B cell (primary cell): ENCODE data around the gene ALG9. TPM values are rescaled to one million over a fixed set of nuclear protein-coding genes. Genes with fewer than 3 reads are reported as not detected.

Experiments used
- ATAC-seq: fragments of 200-7000 bp; cut with Tn5 transposase; one replicate; pipeline ENCODE4 v1.10.0; 2021; ENCODE audit warnings: low read depth, mild to moderate bottlenecking, moderate number of reproducible peaks, moderate library complexity
- CTCF ChIA-PET: fragments of 350-600 bp; sonication (Branson Sonifier 250); formaldehyde crosslinking; loops from one replicate; lab custom pipeline; 2021; ENCODE audit warnings: antibody characterized with exemption, inconsistent platforms; lab: Charles Lee
- POLR2A ChIA-PET: fragments of 350-600 bp; sonication (Branson Sonifier 250); formaldehyde crosslinking; loops from one replicate; lab custom pipeline; 2021; ENCODE audit warnings: antibody characterized with exemption; lab: Charles Lee
- DNase-seq: peaks from one replicate; pipeline ENCODE4 v3.0.0; 2013
- H2AFZ ChIP-seq: 2 replicates; pipeline ENCODE4 v1.6.1; 2012; ENCODE audit warnings: mild to moderate bottlenecking, low read depth, low read length; ENCODE audit not compliant: insufficient read depth, poor library complexity, severe bottlenecking
- H3K27ac ChIP-seq, 2 donors: 1 replicate in 1 of 2; 2 replicates in 1 of 2; pipeline ENCODE4 v1.5.1; 2012 to 2013; ENCODE audit warnings: low read length in 2 of 2, mild to moderate bottlenecking in 2 of 2, moderate library complexity in 1 of 2
- H3K27me3 ChIP-seq, 4 experiments: fragments of 200-600 bp in 1 of 4; sonication (generic) in 1 of 4; replicated peaks in 1 of 4; 1 replicate in 2 of 4; 2 replicates in 2 of 4; pipeline versions ENCODE4 v1.6.1 to v1.7.0; 2013 to 2016; ENCODE audit warnings: low read length in 3 of 4, mild to moderate bottlenecking in 2 of 4, mixed read lengths in 1 of 4, moderate library complexity in 1 of 4; ENCODE audit not compliant: insufficient read depth in 4 of 4, control insufficient read depth in 3 of 4; ENCODE audit errors: control extremely low read depth in 1 of 4
- H3K36me3 ChIP-seq, 2 experiments: replicated peaks in 1 of 2; 1 replicate in 1 of 2; 2 replicates in 1 of 2; pipeline versions ENCODE4 v1.6.1 to v1.7.1; 2013; ENCODE audit warnings: low read length in 1 of 2; ENCODE audit not compliant: insufficient read depth in 2 of 2, control insufficient read depth in 1 of 2; ENCODE audit errors: control extremely low read depth in 1 of 2, extremely low read depth in 1 of 2
- H3K4me1 ChIP-seq, 2 donors: fragments of 200-600 bp in 1 of 2; sonication (generic) in 1 of 2; 1 replicate in 1 of 2; 2 replicates in 1 of 2; pipeline versions ENCODE4 v1.5.1 to v1.6.1; 2013 to 2017; ENCODE audit warnings: low read length in 2 of 2; ENCODE audit not compliant: control insufficient read depth in 2 of 2, insufficient read depth in 2 of 2
- H3K4me2 ChIP-seq: replicated peaks from 2 replicates; pipeline ENCODE3; 2012; ENCODE audit warnings: mild to moderate bottlenecking, low read depth, low read length; ENCODE audit not compliant: poor library complexity, severe bottlenecking
- H3K4me3 ChIP-seq, 5 experiments: fragments of 200-600 bp in 1 of 5; sonication (generic) in 1 of 5; 1 replicate in 3 of 5; 2 replicates in 2 of 5; pipeline versions ENCODE4 v1.5.1 to v1.7.0; 2011 to 2016; ENCODE audit warnings: low read length in 4 of 5, mild to moderate bottlenecking in 4 of 5, low read depth in 2 of 5, control low read depth in 1 of 5, moderate library complexity in 1 of 5; ENCODE audit not compliant: insufficient read depth in 1 of 5; ENCODE audit errors: control extremely low read depth in 1 of 5, extremely low read depth in 1 of 5
- H3K79me2 ChIP-seq: fragments of 200-600 bp; sonication (generic); one replicate; pipeline ENCODE4 v1.6.0; 2016; ENCODE audit warnings: low read length; ENCODE audit not compliant: control insufficient read depth, insufficient read depth
- H3K9ac ChIP-seq: fragments of 200-600 bp; sonication (generic); 2 replicates; pipeline ENCODE4 v1.6.1; 2017; ENCODE audit warnings: mild to moderate bottlenecking, low read length, moderate library complexity
- H3K9me3 ChIP-seq, 3 donors: one replicate each; pipeline versions ENCODE4 v1.6.1 to v1.7.1; 2013; ENCODE audit warnings: low read length in 2 of 3; ENCODE audit not compliant: control insufficient read depth in 2 of 3, insufficient read depth in 1 of 3; ENCODE audit errors: control extremely low read depth in 1 of 3
- H4K20me1 ChIP-seq: 2 replicates; pipeline ENCODE4 v1.6.0; 2012; ENCODE audit warnings: mild to moderate bottlenecking, low read length; ENCODE audit not compliant: insufficient read depth, control insufficient read depth, poor library complexity, severe bottlenecking
- H3K27ac Mint-ChIP-seq: one replicate; pipeline ENCODE4 v1.8.0; 2021; ENCODE audit warnings: mixed read lengths
- H3K27me3 Mint-ChIP-seq: one replicate; pipeline ENCODE4 v1.8.0; 2021; ENCODE audit warnings: mixed read lengths
- H3K4me1 Mint-ChIP-seq: one replicate; pipeline ENCODE4 v1.8.0; 2021; ENCODE audit warnings: mixed read lengths
- H3K4me3 Mint-ChIP-seq: one replicate; pipeline ENCODE4 v1.8.0; 2021; ENCODE audit warnings: mixed read lengths
- H3K9me3 Mint-ChIP-seq: one replicate; pipeline ENCODE4 v1.8.0; 2022; ENCODE audit warnings: mixed read lengths; ENCODE audit not compliant: insufficient read depth
- EZH2 ChIP-seq: IDR thresholded peaks from 2 replicates; pipeline ENCODE4 v1.6.1; 2012; ENCODE audit warnings: borderline replicate concordance, low read depth, mild to moderate bottlenecking, moderate library complexity, low read length; ENCODE audit not compliant: insufficient read depth, poor library complexity, severe bottlenecking
- WGBS: methylation state at CpG from one replicate; pipeline ENCODE4 v1.1.5; 2013; ENCODE audit warnings: missing lambda C conversion rate; ENCODE audit not compliant: insufficient coverage; 5-methylcytosine and 5-hydroxymethylcytosine counted together
- intact Hi-C: fragments of 100-400 bp; cut with micrococcal nuclease; formaldehyde crosslinking; loops from one replicate; pipeline ENCODE4 v1.10.0; 2022
- polyA plus RNA-seq: library from polyadenylated mRNA; depleted of rRNA; stranded (reverse); fragments of >200 nt; gene quantifications from 2 replicates; pipeline ENCODE4 v1.2.3, GENCODE V29; 2012
- total RNA-seq, 2 donors: library from RNA; stranded (reverse); fragments of 120-200 nt in 1 of 2; gene quantifications; 1 replicate in 1 of 2; 2 replicates in 1 of 2; pipeline versions ENCODE4 v1.2.3 to v1.2.4, GENCODE V29; 2013 to 2022
- TF ChIP-seq, protein P1 (sequence below): fragments of 200-600 bp; IDR thresholded peaks from one replicate; pipeline ENCODE4 v1.8.0; 2022; ENCODE audit warnings: antibody characterized with exemption, mild to moderate bottlenecking

ALG9 gene
- total and polyA plus RNA-seq, 2 donors (not counting 1 experiment from before 2014, with no cell fraction given): 21.2 to 29.9 TPM

DNA sequence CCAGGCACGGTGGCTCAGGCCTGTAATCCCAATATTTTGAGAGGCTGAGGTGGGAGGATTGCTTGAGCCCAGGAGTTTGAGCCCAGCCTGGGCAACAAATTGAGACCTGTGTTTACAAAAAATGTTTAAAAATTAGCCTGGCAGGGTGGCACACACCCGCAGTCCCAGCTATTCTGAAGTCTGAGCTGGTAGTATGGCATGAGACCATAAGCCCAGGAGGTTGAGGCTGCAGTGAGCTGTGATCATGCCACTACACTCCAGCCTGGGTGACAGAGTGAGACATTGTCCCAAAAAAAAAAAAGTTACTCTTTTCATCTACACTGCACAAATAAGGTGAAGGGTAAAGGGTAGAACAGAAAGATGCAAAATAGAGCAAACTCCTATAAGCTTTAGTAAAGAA is 82.9 kb downstream of the ALG9 start:
- H3K79me2 ChIP-seq: no peaks in the 10 kb centered on the region
- intact Hi-C loops: no loop called here
- no peak overlapping the region for H2AFZ ChIP-seq
- H3K9me3 ChIP-seq: no peaks in the 10 kb centered on the region
- POLR2A ChIA-PET: interaction anchor here (0.7 kb wide), 1 partner anchor 501 kb away, joined by 4 read pairs; no protein-coding TSS in a partner anchor
- H3K4me3 ChIP-seq: no peak overlapping the region
- TF ChIP-seq, protein P1, sequence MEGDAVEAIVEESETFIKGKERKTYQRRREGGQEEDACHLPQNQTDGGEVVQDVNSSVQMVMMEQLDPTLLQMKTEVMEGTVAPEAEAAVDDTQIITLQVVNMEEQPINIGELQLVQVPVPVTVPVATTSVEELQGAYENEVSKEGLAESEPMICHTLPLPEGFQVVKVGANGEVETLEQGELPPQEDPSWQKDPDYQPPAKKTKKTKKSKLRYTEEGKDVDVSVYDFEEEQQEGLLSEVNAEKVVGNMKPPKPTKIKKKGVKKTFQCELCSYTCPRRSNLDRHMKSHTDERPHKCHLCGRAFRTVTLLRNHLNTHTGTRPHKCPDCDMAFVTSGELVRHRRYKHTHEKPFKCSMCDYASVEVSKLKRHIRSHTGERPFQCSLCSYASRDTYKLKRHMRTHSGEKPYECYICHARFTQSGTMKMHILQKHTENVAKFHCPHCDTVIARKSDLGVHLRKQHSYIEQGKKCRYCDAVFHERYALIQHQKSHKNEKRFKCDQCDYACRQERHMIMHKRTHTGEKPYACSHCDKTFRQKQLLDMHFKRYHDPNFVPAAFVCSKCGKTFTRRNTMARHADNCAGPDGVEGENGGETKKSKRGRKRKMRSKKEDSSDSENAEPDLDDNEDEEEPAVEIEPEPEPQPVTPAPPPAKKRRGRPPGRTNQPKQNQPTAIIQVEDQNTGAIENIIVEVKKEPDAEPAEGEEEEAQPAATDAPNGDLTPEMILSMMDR: no peak
- no peak for TF ChIP-seq EZH2
- H3K9ac ChIP-seq: no peak overlapping the region
- 56% methylated on average over 2 of the region's 2 CpGs for WGBS
- no peaks in the 10 kb centered on the region for H3K4me1 Mint-ChIP-seq
- H3K4me2 ChIP-seq: no peak overlapping the region
- no peak for DNase-seq
- H3K27me3 ChIP-seq: no peaks in the 10 kb centered on the region
- no peak overlapping the region for H3K27ac Mint-ChIP-seq
- no peak for ATAC-seq
- H3K36me3 ChIP-seq: peaks cover 8 to 18% of the 10 kb centered on the region in 2 experiments
- H3K4me1 ChIP-seq: no peaks in the 10 kb centered on the region
- H3K27me3 Mint-ChIP-seq: no peaks in the 10 kb centered on the region
- H3K27ac ChIP-seq: no peak overlapping the region
- H3K4me3 Mint-ChIP-seq: no peak overlapping the region
- H4K20me1 ChIP-seq: no peaks in the 10 kb centered on the region
- CTCF ChIA-PET: interaction anchor here (2.0 kb wide), 1 partner anchor 9 kb away, joined by 4 read pairs; no protein-coding TSS in a partner anchor
- no peaks in the 10 kb centered on the region for H3K9me3 Mint-ChIP-seq

DNA sequence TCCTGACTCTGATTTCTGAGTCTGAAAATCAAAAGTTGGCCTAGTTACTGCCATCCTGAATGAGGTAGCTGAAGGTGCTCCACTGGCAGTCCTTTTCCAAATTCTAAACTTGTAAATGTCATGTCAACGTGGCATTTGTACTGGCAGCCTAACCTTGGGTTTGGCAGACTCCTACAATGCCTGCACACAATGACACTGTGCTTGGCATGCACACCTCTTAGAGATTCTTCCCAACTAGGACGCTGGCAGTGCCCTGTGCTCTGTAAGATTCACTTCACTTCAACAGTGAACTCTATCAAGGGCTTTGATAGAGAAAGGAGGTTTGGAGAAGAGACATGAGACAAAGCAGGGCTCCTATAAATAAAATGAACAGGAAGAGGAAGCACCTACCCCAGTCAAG is 83.3 kb downstream of the ALG9 start:
- no peaks in the 10 kb centered on the region for H3K9me3 Mint-ChIP-seq
- H3K4me3 ChIP-seq: no peak overlapping the region
- no peaks in the 10 kb centered on the region for H3K79me2 ChIP-seq
- POLR2A ChIA-PET: interaction anchor here (0.7 kb wide), 1 partner anchor 501 kb away, joined by 4 read pairs; no protein-coding TSS in a partner anchor
- H4K20me1 ChIP-seq: no peaks in the 10 kb centered on the region
- no peaks in the 10 kb centered on the region for H3K4me1 ChIP-seq
- H3K9ac ChIP-seq: no peak overlapping the region
- intact Hi-C loops: no loop called here
- no peaks in the 10 kb centered on the region for H3K27me3 ChIP-seq
- H3K4me2 ChIP-seq: no peak overlapping the region
- H2AFZ ChIP-seq: no peak overlapping the region
- H3K27ac Mint-ChIP-seq: no peak overlapping the region
- no peak overlapping the region for H3K27ac ChIP-seq
- H3K36me3 ChIP-seq: peaks cover 8 to 18% of the 10 kb centered on the region in 2 experiments
- no peak for DNase-seq
- no peaks in the 10 kb centered on the region for H3K27me3 Mint-ChIP-seq
- TF ChIP-seq, protein P1: no peak
- no peak for TF ChIP-seq EZH2
- no peaks in the 10 kb centered on the region for H3K4me1 Mint-ChIP-seq
- CTCF ChIA-PET: interaction anchor here (2.0 kb wide), 1 partner anchor 9 kb away, joined by 4 read pairs; no protein-coding TSS in a partner anchor
- WGBS: 92% methylated on average over 1 of the region's 2 CpGs
- ATAC-seq: no peak
- no peak overlapping the region for H3K4me3 Mint-ChIP-seq
- no peaks in the 10 kb centered on the region for H3K9me3 ChIP-seq
